GM19099 (cell line): Measurements from ENCODE around the gene CDYL.

Source experiments
- POLR2A ChIP-seq: IDR thresholded peaks from 3 replicates; pipeline ENCODE4 v1.6.1; 2011; ENCODE audit warnings: low read depth; ENCODE audit not compliant: insufficient read length; ENCODE audit errors: extremely low read depth

Gene CDYL

DNA sequence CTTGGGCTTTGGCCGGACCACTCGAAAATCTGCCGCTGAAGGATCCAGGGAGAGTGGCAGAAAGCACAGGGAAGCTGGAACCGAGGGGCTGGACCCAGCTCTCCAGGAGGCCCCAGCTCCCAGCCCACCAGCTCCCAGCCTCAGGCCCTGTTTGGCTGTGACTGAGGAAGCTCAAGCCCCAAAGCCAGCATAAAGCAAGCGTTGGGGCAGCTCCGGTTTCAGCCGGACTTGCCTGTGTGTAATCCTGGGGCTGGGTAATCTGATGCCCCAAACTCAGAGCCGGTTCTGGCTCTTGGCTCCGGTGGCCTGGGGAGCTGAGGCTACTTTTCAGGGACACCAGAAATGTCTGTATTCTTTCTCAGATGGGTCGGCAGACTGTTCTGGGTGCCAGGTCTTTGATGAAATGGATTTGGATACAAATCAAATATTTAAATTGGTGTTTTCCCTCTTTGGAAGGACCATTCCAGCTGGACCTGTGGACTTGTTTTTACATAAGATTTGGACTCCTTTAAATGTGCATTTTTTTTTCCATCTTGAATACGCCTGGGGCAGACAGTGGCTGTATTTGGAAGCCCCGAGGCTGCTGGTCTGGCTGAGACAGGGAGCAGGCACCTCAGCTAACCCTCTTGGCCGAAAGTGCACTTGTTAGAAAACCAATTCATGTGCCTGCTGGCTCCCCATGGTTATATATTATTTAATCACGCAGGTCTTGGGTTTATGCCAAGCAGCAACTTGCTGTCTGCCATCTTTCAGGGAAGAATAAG lies 198.0 kb downstream of the CDYL start:
- no peak for TF ChIP-seq POLR2A

DNA sequence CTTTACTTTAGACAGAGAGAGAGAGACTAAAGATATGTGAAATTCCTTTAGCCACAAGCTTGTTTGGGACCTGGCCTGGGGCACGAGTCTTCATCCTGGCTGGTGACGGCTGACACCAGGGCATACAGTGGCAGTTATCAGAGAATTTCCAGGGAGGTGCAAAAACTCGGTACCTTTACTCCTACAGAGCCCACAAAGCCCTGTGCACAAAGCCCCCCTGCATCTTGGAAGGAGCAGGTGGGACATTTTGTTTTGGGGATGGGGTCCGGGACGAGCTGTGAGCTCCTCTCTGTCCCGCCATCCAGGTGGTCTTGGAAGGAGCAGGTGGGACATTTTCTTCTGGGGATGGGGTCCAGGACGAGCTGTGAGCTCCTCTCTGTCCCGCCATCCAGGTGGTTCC lies 198.8 kb downstream of the CDYL start:
- no peak for TF ChIP-seq POLR2A

DNA sequence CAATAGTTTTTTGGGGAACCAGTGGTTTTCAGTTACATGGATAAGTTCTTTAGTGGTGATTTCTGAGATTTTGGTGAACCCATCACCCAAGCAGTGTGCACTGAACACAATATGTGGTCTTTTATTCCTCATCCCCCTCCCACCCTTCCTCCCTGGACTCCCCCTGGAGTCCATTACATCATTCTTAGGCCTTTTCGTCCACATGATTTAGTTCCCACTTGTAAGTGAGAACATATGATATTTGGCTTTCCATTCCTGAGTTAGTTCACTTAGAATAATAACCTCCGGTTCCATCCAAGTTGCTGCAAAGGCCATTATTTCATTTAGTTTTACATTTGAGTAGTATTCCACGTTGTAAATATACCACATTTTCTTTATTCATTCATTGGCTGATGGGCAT lies 199.3 kb downstream of the CDYL start:
- no peak for TF ChIP-seq POLR2A

- TF ChIP-seq POLR2A = no peak
Measured at GRCh38 chr6:4977468-4977867, 201.3 kb downstream of the CDYL start.

GRCh38 chr6:4979426-4979825 lies 203.2 kb downstream of the CDYL start:
- TF ChIP-seq POLR2A = no peak

DNA sequence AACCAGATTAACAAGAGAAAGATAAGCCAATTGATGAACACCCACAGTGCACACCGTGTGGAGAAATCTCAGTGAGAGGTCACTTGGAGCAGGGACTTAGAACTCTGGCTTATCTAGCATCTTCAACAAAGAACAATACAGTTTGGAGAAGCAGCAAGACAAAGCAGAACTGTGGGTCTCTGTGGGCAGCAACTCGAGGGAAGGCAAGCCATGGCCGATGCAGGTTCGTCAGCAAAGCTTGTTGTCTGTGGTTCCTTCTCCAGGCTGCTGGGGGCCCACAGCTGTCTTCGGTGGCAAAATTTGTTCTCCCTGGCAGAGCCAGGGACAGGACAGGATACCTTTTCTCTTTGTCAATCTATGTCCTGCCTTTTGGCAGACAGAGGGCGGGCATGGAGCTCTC lies 205.6 kb downstream of the CDYL start:
- TF ChIP-seq POLR2A = no peak

GRCh38 chr6:4983322-4983721 lies 207.1 kb downstream of the CDYL start:
- TF ChIP-seq POLR2A = no peak

- no peak for TF ChIP-seq POLR2A
Measured at GRCh38 chr6:4986999-4987398, 210.8 kb downstream of the CDYL start.

DNA sequence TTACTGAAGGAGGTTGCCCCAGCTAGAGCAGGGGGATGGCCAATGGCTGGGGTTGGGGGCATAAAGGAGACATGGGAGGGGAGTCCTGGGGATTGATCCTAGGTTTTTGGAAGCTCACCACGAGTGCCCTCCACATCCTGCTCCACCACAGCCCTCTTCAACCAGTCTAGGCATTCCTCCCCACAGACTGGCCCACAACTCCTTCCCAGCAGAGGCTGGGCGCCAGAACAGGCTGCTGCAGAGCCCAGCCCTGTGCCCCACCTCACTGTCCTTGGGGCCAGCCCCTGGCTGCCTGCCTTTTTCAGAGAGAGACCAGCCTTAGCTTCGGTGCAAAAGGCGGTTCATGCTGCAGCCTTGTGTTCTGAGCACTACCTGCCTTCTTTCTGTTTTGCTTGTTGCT lies 211.2 kb downstream of the CDYL start:
- TF ChIP-seq POLR2A = no peak

DNA sequence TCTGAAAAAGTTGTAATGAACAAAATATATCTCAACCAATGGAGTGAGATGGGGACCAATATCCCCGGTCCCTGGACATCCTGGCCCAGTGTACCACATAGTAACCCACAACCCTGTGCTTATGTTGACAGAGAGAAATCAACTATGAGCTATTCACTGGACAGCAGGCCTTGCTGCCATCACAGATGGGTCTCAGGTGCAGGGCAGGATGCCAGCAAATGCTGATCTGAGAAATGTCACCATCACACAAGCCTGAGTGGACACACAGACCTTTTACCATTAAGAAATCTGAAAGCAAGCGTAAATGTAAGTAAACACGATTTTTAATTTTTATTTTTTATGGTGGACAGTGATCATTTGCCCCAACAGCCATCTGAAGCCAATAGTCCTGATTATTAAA lies 218.5 kb downstream of the CDYL start:
- TF ChIP-seq POLR2A = no peak

- no peak for TF ChIP-seq POLR2A
Measured at GRCh38 chr6:4997862-4998261, 221.7 kb downstream of the CDYL start.

GRCh38 chr6:4999586-4999985 lies 223.4 kb downstream of the CDYL start:
- TF ChIP-seq POLR2A = no peak

GRCh38 chr6:5003604-5004372 lies 227.6 kb downstream of the CDYL start, which contains the start of gene RPP40:
Gene RPP40, minus strand, starts transcription at chr6:5004037. Its CDS starts 35 bp downstream, at chr6:5004002.
- TF ChIP-seq POLR2A = peak; percentile 67

GRCh38 chr6:5004373-5005037 lies 228.3 kb downstream of the CDYL start:
- TF ChIP-seq POLR2A = no peak
